CD4-positive, alpha-beta T cell (primary cell): ENCODE data around the gene MAPKAPK3. TPM values are rescaled to one million over a fixed set of nuclear protein-coding genes. Genes with fewer than 3 reads are reported as not detected.

Source experiments
- ATAC-seq: fragments of 200-7000 bp; cut with Tn5 transposase; one replicate; pipeline ENCODE4 v1.10.0; 2022; ENCODE audit warnings: mild to moderate bottlenecking; ENCODE audit not compliant: poor library complexity
- CTCF ChIA-PET: fragments of 350-600 bp; sonication (Branson Sonifier 250); formaldehyde crosslinking; loops from one replicate; lab custom pipeline; 2021; ENCODE audit warnings: antibody characterized with exemption, inconsistent platforms; lab: Charles Lee
- POLR2A ChIA-PET: fragments of 350-600 bp; sonication (Branson Sonifier 250); formaldehyde crosslinking; loops from one replicate; lab custom pipeline; 2021; ENCODE audit warnings: antibody characterized with exemption, inconsistent platforms; lab: Charles Lee
- DNase-seq, 14 experiments: peaks; one replicate each; pipeline ENCODE4 v3.0.0-alpha.2; 2013 to 2020; ENCODE audit warnings: mixed read lengths in 2 of 14
- H3K27ac ChIP-seq, 2 donors: one replicate each; pipeline versions ENCODE4 v1.5.1 to v1.7.0; 2013; ENCODE audit warnings: low read length in 2 of 2, low read depth in 1 of 2, mild to moderate bottlenecking in 1 of 2
- H3K27me3 ChIP-seq, 2 experiments: 1 replicate in 1 of 2; 2 replicates in 1 of 2; pipeline versions ENCODE4 v1.6.1 to v1.7.0; 2013; ENCODE audit warnings: low read length in 2 of 2, control low read depth in 1 of 2, mild to moderate bottlenecking in 1 of 2, moderate library complexity in 1 of 2; ENCODE audit not compliant: insufficient read depth in 2 of 2, control insufficient read depth in 1 of 2
- H3K36me3 ChIP-seq: one replicate; pipeline ENCODE4 v1.6.1; 2013; ENCODE audit warnings: low read length, control low read depth; ENCODE audit not compliant: insufficient read depth
- H3K4me1 ChIP-seq: one replicate; pipeline ENCODE4 v1.6.1; 2013; ENCODE audit warnings: low read length, control low read depth; ENCODE audit not compliant: insufficient read depth
- H3K4me3 ChIP-seq: one replicate; pipeline ENCODE4 v1.5.1; 2013; ENCODE audit warnings: mild to moderate bottlenecking, low read length, moderate library complexity
- H3K9me3 ChIP-seq, 2 experiments: 1 replicate in 1 of 2; 2 replicates in 1 of 2; pipeline versions ENCODE4 v1.6.1 to v1.7.0; 2013; ENCODE audit warnings: low read length in 2 of 2, mild to moderate bottlenecking in 2 of 2, control low read depth in 1 of 2, moderate library complexity in 1 of 2; ENCODE audit not compliant: control insufficient read depth in 1 of 2, insufficient read depth in 1 of 2
- H3K27ac Mint-ChIP-seq: one replicate; pipeline ENCODE4 v1.8.0; 2020; ENCODE audit warnings: mixed read lengths
- H3K27me3 Mint-ChIP-seq: one replicate; pipeline ENCODE4 v1.8.0; 2021; ENCODE audit warnings: mixed read lengths
- H3K36me3 Mint-ChIP-seq: one replicate; pipeline ENCODE4 v1.8.0; 2021; ENCODE audit warnings: low read depth, mixed read lengths
- H3K4me1 Mint-ChIP-seq: one replicate; pipeline ENCODE4 v1.8.0; 2021; ENCODE audit warnings: low read depth, mixed read lengths
- H3K4me3 Mint-ChIP-seq: one replicate; pipeline ENCODE4 v1.8.0; 2020; ENCODE audit warnings: mild to moderate bottlenecking, mixed read lengths
- H3K9me3 Mint-ChIP-seq: one replicate; pipeline ENCODE4 v1.8.0; 2020; ENCODE audit warnings: mixed read lengths
- CTCF ChIP-seq: fragments of 200-600 bp; IDR thresholded peaks from one replicate; pipeline ENCODE4 v1.8.0; 2022; ENCODE audit warnings: antibody characterized with exemption, mild to moderate bottlenecking
- intact Hi-C, 2 experiments: fragments of 100-400 bp; cut with DNase I in 1 of 2; cut with micrococcal nuclease in 1 of 2; formaldehyde crosslinking; loops; one replicate each; pipeline versions ENCODE4 v1.15.1 to v1.9.0; 2023 to 2025; cut with DNase I, micrococcal nuclease
- total RNA-seq, 174 experiments: library from RNA in 2 of 174; stranded (reverse) in 2 of 174; gene quantifications; one replicate each; pipeline ENCODE4 v1.2.3 and lab custom pipeline; 2021 to 2026

Gene MAPKAPK3
- total RNA-seq, 2 experiments from 2014 or later, result 16.4 to 16.6 TPM

GRCh38 chr3:50651445-50651844 is 34.5 kb downstream of the MAPKAPK3 start:
- Mint-ChIP-seq H3K4me3 (no peak overlapping the region), H3K27me3 (no peaks in the 10 kb centered on the region), H3K36me3 (peaks cover 12% of the 10 kb centered on the region), H3K27ac (peak overlapping the region; percentile 36), H3K9me3 (no peaks in the 10 kb centered on the region), H3K4me1 (peaks cover 7% of the 10 kb centered on the region)
- TF ChIP-seq CTCF, result no peak
- DNase-seq (no peak), ATAC-seq (no peak)
- Histone ChIP-seq H3K4me1 (peaks cover 6% of the 10 kb centered on the region), H3K4me3 (no peak overlapping the region), H3K36me3 (peaks cover 28% of the 10 kb centered on the region), H3K9me3 (no peaks in the 10 kb centered on the region), H3K27me3 (no peaks in the 10 kb centered on the region), H3K27ac (no peak overlapping the region)
- ChIA-PET CTCF (interaction anchor here (4.1 kb wide), 1 partner anchor 36 kb away, joined by 60 read pairs; the partner anchor contains the start of gene MAPKAPK3), POLR2A (interaction anchor here (4.5 kb wide), 1 partner anchor 35 kb away, joined by 43 read pairs; the partner anchor contains the start of gene MAPKAPK3)
- intact Hi-C loops, result no loop called here

- H3K27me3 Mint-ChIP-seq, result no peaks in the 10 kb centered on the region
- no peak for DNase-seq
- H3K36me3 ChIP-seq, result peaks cover 22% of the 10 kb centered on the region
- POLR2A ChIA-PET, result interaction anchor here (1.1 to 4.5 kb wide), 3 partner anchors 32 to 83 kb away, joined by 3 to 43 read pairs (median 12); partner anchors contain the start of genes HEMK1 and MAPKAPK3
- peaks cover 8% of the 10 kb centered on the region for H3K36me3 Mint-ChIP-seq
- TF ChIP-seq CTCF, result no peak
- no peak overlapping the region for H3K4me3 Mint-ChIP-seq
- H3K4me3 ChIP-seq, result no peak overlapping the region
- H3K27ac ChIP-seq, result no peak overlapping the region
- no peaks in the 10 kb centered on the region for H3K9me3 ChIP-seq
- H3K27me3 ChIP-seq, result no peaks in the 10 kb centered on the region
- H3K9me3 Mint-ChIP-seq, result no peaks in the 10 kb centered on the region
- peaks cover 7% of the 10 kb centered on the region for H3K4me1 Mint-ChIP-seq
- peaks cover 6% of the 10 kb centered on the region for H3K4me1 ChIP-seq
- no peak for ATAC-seq
- CTCF ChIA-PET, result interaction anchor here (0.6 to 4.1 kb wide), 7 partner anchors 24 to 83 kb away, joined by 3 to 60 read pairs (median 4); partner anchors contain the start of genes CISH and MAPKAPK3
- intact Hi-C loops, result loop anchor here (1.0 kb wide), 2 partner anchors 36 to 80 kb away; no protein-coding TSS in a partner anchor
- no peak overlapping the region for H3K27ac Mint-ChIP-seq
These were observed 35.1 kb downstream of the MAPKAPK3 start for GRCh38 chr3:50651920-50652529.

GRCh38 chr3:50652709-50653108 is 35.8 kb downstream of the MAPKAPK3 start:
- Histone ChIP-seq H3K4me1 (peaks cover 6% of the 10 kb centered on the region), H3K9me3 (no peaks in the 10 kb centered on the region), H3K36me3 (peaks cover 15% of the 10 kb centered on the region), H3K27ac (no peak overlapping the region), H3K4me3 (no peak overlapping the region), H3K27me3 (no peaks in the 10 kb centered on the region)
- intact Hi-C loops, result loop anchor here (1.0 kb wide), 2 partner anchors 36 to 80 kb away; no protein-coding TSS in a partner anchor
- Mint-ChIP-seq H3K9me3 (no peaks in the 10 kb centered on the region), H3K36me3 (peaks cover under 1% of the 10 kb centered on the region), H3K27me3 (no peaks in the 10 kb centered on the region), H3K4me1 (peaks cover 7% of the 10 kb centered on the region), H3K27ac (peak overlapping the region; percentile 2), H3K4me3 (no peak overlapping the region)
- POLR2A ChIA-PET, result interaction anchor here (0.8 to 4.5 kb wide), 4 partner anchors 30 to 83 kb away, joined by 3 to 43 read pairs (median 8); partner anchors contain the start of genes HEMK1 and MAPKAPK3
- peak; percentile 64 for ATAC-seq
- DNase-seq, result peak; percentile 20 to 74 (median 50)
- CTCF ChIA-PET, result interaction anchor here (0.6 to 4.1 kb wide), 8 partner anchors 25 to 84 kb away, joined by 3 to 60 read pairs (median 4); partner anchors contain the start of genes CISH and MAPKAPK3
- TF ChIP-seq CTCF, result peak; percentile 69
